Stimulated activated CD4-positive, alpha-beta T cell treated with anti-CD3 and anti-CD28 coated beads, Interleukin-15, amount 100 ng/mL, for 48 hours (primary cell): ENCODE measurements around the gene CATSPER3.

Experiments used
- DNase-seq, 2 donors: peaks; one replicate each; pipeline ENCODE4 v3.0.0-alpha.2; 2020; ENCODE audit warnings: low read depth in 2 of 2

The CATSPER3 gene

GRCh38 chr5:135010502-135011354 is 43.0 kb downstream of the CATSPER3 start:
- DNase-seq: no peak

GRCh38 chr5:135011355-135012032 is 43.8 kb downstream of the CATSPER3 start:
- no peak for DNase-seq

- no peak for DNase-seq
Measured at GRCh38 chr5:135012033-135012588, 44.4 kb downstream of the CATSPER3 start.

GRCh38 chr5:135012951-135013391 is 45.3 kb downstream of the CATSPER3 start:
- DNase-seq: no peak

- DNase-seq: no peak
Measured at GRCh38 chr5:135013445-135013844, 45.7 kb downstream of the CATSPER3 start.

GRCh38 chr5:135013947-135014570 is 46.4 kb downstream of the CATSPER3 start:
- no peak for DNase-seq

GRCh38 chr5:135015942-135016341 is 48.2 kb downstream of the CATSPER3 start:
- no peak for DNase-seq

- DNase-seq: no peak
Measured at GRCh38 chr5:135016861-135017290, 49.2 kb downstream of the CATSPER3 start.

- no peak for DNase-seq
Measured at GRCh38 chr5:135018457-135018856, 50.8 kb downstream of the CATSPER3 start.

- no peak for DNase-seq
Measured at GRCh38 chr5:135019314-135019713, 51.6 kb downstream of the CATSPER3 start.

- DNase-seq: no peak
Measured at GRCh38 chr5:135020111-135020895, 52.6 kb downstream of the CATSPER3 start.

- DNase-seq: no peak
Measured at GRCh38 chr5:135024956-135025729, 57.4 kb downstream of the CATSPER3 start.

- no peak for DNase-seq
Measured at GRCh38 chr5:135025730-135026644, 58.3 kb downstream of the CATSPER3 start.

GRCh38 chr5:135026645-135027265 is 59.0 kb downstream of the CATSPER3 start:
- no peak for DNase-seq

GRCh38 chr5:135027266-135027696 is 59.6 kb downstream of the CATSPER3 start:
- DNase-seq: no peak

GRCh38 chr5:135027697-135028615 is 60.2 kb downstream of the CATSPER3 start:
- no peak for DNase-seq

- no peak for DNase-seq
Measured at GRCh38 chr5:135028791-135029476, 61.2 kb downstream of the CATSPER3 start.
